OCI-LY1 (cell line): ENCODE data around the gene BMP8B.

ENCODE experiments used
- H2AFZ ChIP-seq: fragments of 200-600 bp; sonication (generic), shearing (Covaris generic); 2 replicates; pipeline ENCODE4 v1.6.0; 2014; ENCODE audit warnings: antibody characterized with exemption, mild to moderate bottlenecking, low read length
- H3F3A ChIP-seq: fragments of 200-600 bp; sonication (generic), shearing (Covaris generic); 2 replicates; pipeline ENCODE4 v1.6.0; 2014; ENCODE audit warnings: mild to moderate bottlenecking, antibody characterized with exemption, low read length, moderate library complexity; ENCODE audit not compliant: insufficient read depth
- H3K27ac ChIP-seq: fragments of 200-600 bp; sonication (generic); 2 replicates; pipeline ENCODE4 v1.5.1; 2014; ENCODE audit warnings: low read length, mixed run types, mild to moderate bottlenecking, low read depth; ENCODE audit not compliant: poor library complexity, severe bottlenecking
- H3K27me3 ChIP-seq: fragments of 200-600 bp; sonication (generic); 2 replicates; pipeline ENCODE4 v1.6.0; 2014; ENCODE audit warnings: antibody characterized with exemption, mild to moderate bottlenecking, low read length, moderate library complexity; ENCODE audit not compliant: insufficient read depth
- H3K36me3 ChIP-seq: fragments of 200-600 bp; sonication (generic); 2 replicates; pipeline ENCODE4 v1.6.1; 2014; ENCODE audit warnings: mild to moderate bottlenecking, antibody characterized with exemption, low read length, moderate library complexity, mixed read lengths; ENCODE audit not compliant: insufficient read depth
- H3K4me1 ChIP-seq: fragments of 200-600 bp; sonication (generic); 2 replicates; pipeline ENCODE4 v1.5.1; 2014; ENCODE audit warnings: mild to moderate bottlenecking, low read length, moderate library complexity; ENCODE audit not compliant: insufficient read depth, severe bottlenecking
- H3K4me2 ChIP-seq: fragments of 200-600 bp; sonication (generic), shearing (Covaris generic); 2 replicates; pipeline ENCODE4 v1.6.1; 2014; ENCODE audit warnings: low read length
- H3K4me3 ChIP-seq: fragments of 200-600 bp; sonication (generic); 2 replicates; pipeline ENCODE4 v1.5.1; 2014; ENCODE audit warnings: low read length, low read depth, mild to moderate bottlenecking, mixed read lengths; ENCODE audit not compliant: poor library complexity, severe bottlenecking
- H3K79me2 ChIP-seq: fragments of 200-600 bp; shearing (Covaris generic); 2 replicates; pipeline ENCODE4 v1.6.1; 2016; ENCODE audit warnings: mixed run types, low read length, mixed read lengths; ENCODE audit not compliant: insufficient read depth
- H3K9ac ChIP-seq: fragments of 200-600 bp; sonication (generic), shearing (Covaris generic); 2 replicates; pipeline ENCODE4 v1.6.1; 2014; ENCODE audit warnings: mild to moderate bottlenecking, low read length, mixed read lengths
- H3K9me2 ChIP-seq: fragments of 200-600 bp; sonication (generic), shearing (Covaris generic); 2 replicates; pipeline ENCODE4 v1.6.1; 2014; ENCODE audit warnings: low read depth, mild to moderate bottlenecking, low read length, mixed read lengths
- H3K9me3 ChIP-seq: fragments of 200-600 bp; shearing (Covaris generic); 2 replicates; pipeline ENCODE4 v1.6.1; 2014; ENCODE audit warnings: low read length, mixed read lengths
- H4K20me1 ChIP-seq: fragments of 200-600 bp; sonication (generic), shearing (Covaris generic); 2 replicates; pipeline ENCODE4 v1.6.0; 2016; ENCODE audit warnings: mild to moderate bottlenecking, low read length; ENCODE audit not compliant: insufficient read depth
- CTCF ChIP-seq: fragments of 200-600 bp; sonication (generic), shearing (Covaris generic); IDR thresholded peaks from 2 replicates; pipeline ENCODE4 v1.5.1; 2017; ENCODE audit warnings: mild to moderate bottlenecking, antibody characterized with exemption, low read length, moderate library complexity, mixed read lengths
- EZH2 ChIP-seq: fragments of 200-600 bp; sonication (generic), shearing (Covaris generic); IDR thresholded peaks from 2 replicates; pipeline ENCODE4 v1.8.0; 2017; ENCODE audit warnings: borderline replicate concordance, mixed run types, mild to moderate bottlenecking, antibody characterized with exemption, low read length, moderate library complexity, mixed read lengths

BMP8B gene

GRCh38 chr1:39737546-39738169 is 51.0 kb downstream of the BMP8B start:
- TF ChIP-seq CTCF (no peak), EZH2 (no peak)
- no peak overlapping the region for H3K4me3 ChIP-seq
- H2AFZ ChIP-seq: 0 out of 2 replicates have a peak overlapping the region, but pooled peaks have one; percentile 44
- no peaks in the 10 kb centered on the region for H3K79me2 ChIP-seq
- H3F3A ChIP-seq: no peaks in the 10 kb centered on the region
- no peaks in the 10 kb centered on the region for H4K20me1 ChIP-seq
- H3K27me3 ChIP-seq: no peaks in the 10 kb centered on the region
- no peaks in the 10 kb centered on the region for H3K9me2 ChIP-seq
- peaks cover 30% of the 10 kb centered on the region for H3K4me1 ChIP-seq
- H3K9ac ChIP-seq: no peak overlapping the region
- no peak overlapping the region for H3K27ac ChIP-seq
- H3K36me3 ChIP-seq: peaks cover 28% of the 10 kb centered on the region
- H3K4me2 ChIP-seq: no peak overlapping the region
- H3K9me3 ChIP-seq: no peaks in the 10 kb centered on the region

GRCh38 chr1:39735731-39736130 is 52.9 kb downstream of the BMP8B start:
- Histone ChIP-seq H3K27me3 (no peaks in the 10 kb centered on the region), H3K36me3 (peaks cover 9% of the 10 kb centered on the region; the same call in 1 of the 2 replicates)

GRCh38 chr1:39733161-39733560 is 55.5 kb downstream of the BMP8B start:
- Histone ChIP-seq H3K4me2 (no peak overlapping the region), H4K20me1 (no peaks in the 10 kb centered on the region), H2AFZ (no peak overlapping the region), H3K27me3 (no peaks in the 10 kb centered on the region), H3K9me3 (no peaks in the 10 kb centered on the region), H3K9me2 (no peaks in the 10 kb centered on the region), H3K36me3 (no peaks in the 10 kb centered on the region), H3F3A (no peaks in the 10 kb centered on the region), H3K4me1 (peaks cover 8% of the 10 kb centered on the region), H3K4me3 (no peak overlapping the region), H3K9ac (no peak overlapping the region), H3K79me2 (no peaks in the 10 kb centered on the region), H3K27ac (no peak overlapping the region)
- TF ChIP-seq CTCF: no peak
- TF ChIP-seq EZH2: no peak

More at GRCh38 chr1:39735731-39736130, 52.9 kb downstream of the BMP8B start:
- H4K20me1 ChIP-seq: no peaks in the 10 kb centered on the region
- H3K4me3 ChIP-seq: no peak overlapping the region
- peaks cover 26% of the 10 kb centered on the region for H3K4me1 ChIP-seq
- H3K79me2 ChIP-seq: no peaks in the 10 kb centered on the region
- no peak overlapping the region for H3K4me2 ChIP-seq
- no peaks in the 10 kb centered on the region for H3K9me2 ChIP-seq
- H3F3A ChIP-seq: no peaks in the 10 kb centered on the region
- H3K27ac ChIP-seq: no peak overlapping the region
- H3K9ac ChIP-seq: no peak overlapping the region
- TF ChIP-seq EZH2 (no peak), CTCF (no peak)
- H2AFZ ChIP-seq: no peak overlapping the region
- H3K9me3 ChIP-seq: no peaks in the 10 kb centered on the region
